ENCODE results near the gene TRPM4. TPM values are rescaled to one million over a fixed set of nuclear protein-coding genes. Genes with fewer than 3 reads are reported as not detected.

Gene TRPM4
- total and polyA plus RNA-seq, 2 donors (not counting 3 experiments of a cell fraction or from before 2014, with no cell fraction given), result 17.6 to 38.9 TPM

GRCh38 chr19:49173198-49173597, 15.6 kb downstream of the TRPM4 start:
- Histone ChIP-seq H3K79me2 (ENCODE audit: control insufficient read depth, insufficient read depth, low read length) (no peaks in the 10 kb centered on the region), H3K9ac (replicated peaks; ENCODE audit: extremely low read depth, insufficient read depth, low read length) (no peak overlapping the region), H3K27ac (ENCODE audit: insufficient read depth, low read depth, low read length) (no peak overlapping the region), H3K4me2 (ENCODE audit: insufficient read depth, low read length) (no peak overlapping the region), H4K20me1 (replicated peaks; ENCODE audit: control insufficient read depth, extremely low read depth, insufficient read depth, low read length) (no peaks in the 10 kb centered on the region), H3K36me3 (ENCODE audit: control insufficient read depth in 2 of 2, extremely low read depth in 1 of 2, insufficient read depth in 2 of 2, low read length in 2 of 2) (peaks cover 0 to 11% of the 10 kb centered on the region in 2 experiments), H2AFZ (ENCODE audit: low read depth, low read length) (no peak overlapping the region), H3K9me1 (replicated peaks; ENCODE audit: control insufficient read depth, extremely low read depth, insufficient read depth, low read length) (no peaks in the 10 kb centered on the region), H3K4me1 (ENCODE audit: control insufficient read depth, extremely low read depth, insufficient read depth, low read length) (no peaks in the 10 kb centered on the region), H3K4me3 (replicated peaks in 1 of 3; ENCODE audit: insufficient read depth in 1 of 3, low read depth in 1 of 3, low read length in 3 of 3) (no peak overlapping the region), H3K9me3 (replicated peaks; ENCODE audit: control insufficient read depth, insufficient read depth, low read length) (no peaks in the 10 kb centered on the region), H3K27me3 (ENCODE audit: control insufficient read depth in 2 of 2, insufficient read depth in 2 of 2, low read length in 2 of 2) (no peaks in the 10 kb centered on the region)
- POLR2A ChIA-PET, result no interaction called here
- no TSS peak for BruUV-seq (replicated peaks)
- DNase-seq (ENCODE audit: low read depth, low spot score) (no peak), FAIRE-seq (no peak)
- intact Hi-C loops (cut with micrococcal nuclease), result no loop called here
- TF ChIP-seq, protein P1, sequence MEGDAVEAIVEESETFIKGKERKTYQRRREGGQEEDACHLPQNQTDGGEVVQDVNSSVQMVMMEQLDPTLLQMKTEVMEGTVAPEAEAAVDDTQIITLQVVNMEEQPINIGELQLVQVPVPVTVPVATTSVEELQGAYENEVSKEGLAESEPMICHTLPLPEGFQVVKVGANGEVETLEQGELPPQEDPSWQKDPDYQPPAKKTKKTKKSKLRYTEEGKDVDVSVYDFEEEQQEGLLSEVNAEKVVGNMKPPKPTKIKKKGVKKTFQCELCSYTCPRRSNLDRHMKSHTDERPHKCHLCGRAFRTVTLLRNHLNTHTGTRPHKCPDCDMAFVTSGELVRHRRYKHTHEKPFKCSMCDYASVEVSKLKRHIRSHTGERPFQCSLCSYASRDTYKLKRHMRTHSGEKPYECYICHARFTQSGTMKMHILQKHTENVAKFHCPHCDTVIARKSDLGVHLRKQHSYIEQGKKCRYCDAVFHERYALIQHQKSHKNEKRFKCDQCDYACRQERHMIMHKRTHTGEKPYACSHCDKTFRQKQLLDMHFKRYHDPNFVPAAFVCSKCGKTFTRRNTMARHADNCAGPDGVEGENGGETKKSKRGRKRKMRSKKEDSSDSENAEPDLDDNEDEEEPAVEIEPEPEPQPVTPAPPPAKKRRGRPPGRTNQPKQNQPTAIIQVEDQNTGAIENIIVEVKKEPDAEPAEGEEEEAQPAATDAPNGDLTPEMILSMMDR (IDR thresholded peaks at IDR 0.05; ENCODE audit: extremely low read depth in 1 of 2, insufficient read depth in 1 of 2, low read depth in 1 of 2, low read length in 2 of 2), result no peak
- TF ChIP-seq JUN (IDR thresholded peaks at IDR 0.05; ENCODE audit: borderline replicate concordance, insufficient read depth, insufficient read length, low read depth) (no peak), POLR2AphosphoS5 (IDR thresholded peaks at IDR 0.05; ENCODE audit: insufficient read depth, low read depth, low read length) (no peak), GATA2 (IDR thresholded peaks at IDR 0.05; ENCODE audit: insufficient read depth, insufficient read length, low read depth, low read length) (no peak)
- CTCF ChIA-PET, result no interaction called here
- dilution Hi-C loops (cut with MboI; ENCODE audit: extremely low pct_ligation_motif_present, low sequenced_read_pairs), result no loop called here

DNA sequence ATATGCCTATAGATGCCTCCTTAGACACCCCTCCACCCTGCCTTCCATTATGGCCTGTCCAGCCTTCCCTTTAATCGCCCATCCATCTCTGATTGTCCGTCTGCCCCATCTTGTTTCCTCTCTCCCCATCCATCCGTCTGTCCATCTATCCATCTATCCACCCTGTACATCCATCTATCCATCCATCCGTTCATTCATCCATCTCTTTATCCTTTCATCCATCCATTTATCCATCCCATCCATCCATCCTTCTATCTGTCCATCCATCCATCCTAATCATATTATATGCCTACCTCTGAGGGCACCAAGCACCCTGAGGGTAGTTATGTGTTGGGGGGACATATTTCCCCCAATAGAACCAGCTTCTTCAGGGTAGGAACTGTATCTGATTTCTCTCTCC, 23.1 kb downstream of the TRPM4 start:
- no TSS peak for BruUV-seq (replicated peaks)
- no peaks in the 10 kb centered on the region for H3K36me3 ChIP-seq (ENCODE audit: control insufficient read depth in 2 of 2, extremely low read depth in 1 of 2, insufficient read depth in 2 of 2, low read length in 2 of 2)
- ChIA-PET CTCF (interaction anchor here (1.0 kb wide), 1 partner anchor 18 kb away, joined by 3 read pairs; no protein-coding TSS in a partner anchor), POLR2A (no interaction called here)
- H3K4me3 ChIP-seq (replicated peaks in 1 of 3; ENCODE audit: insufficient read depth in 1 of 3, low read depth in 1 of 3, low read length in 3 of 3), result no peak overlapping the region
- no peaks in the 10 kb centered on the region for H3K9me1 ChIP-seq (replicated peaks; ENCODE audit: control insufficient read depth, extremely low read depth, insufficient read depth, low read length)
- no peak overlapping the region for H2AFZ ChIP-seq (ENCODE audit: low read depth, low read length)
- FAIRE-seq (no peak), DNase-seq (ENCODE audit: low read depth, low spot score) (no peak)
- H3K9ac ChIP-seq (replicated peaks; ENCODE audit: extremely low read depth, insufficient read depth, low read length), result no peak overlapping the region
- TF ChIP-seq MYC (IDR thresholded peaks at IDR 0.05; ENCODE audit: low read depth, low read length) (no peak), GATA2 (IDR thresholded peaks at IDR 0.05; ENCODE audit: insufficient read depth, insufficient read length, low read depth, low read length) (no peak), JUN (IDR thresholded peaks at IDR 0.05; ENCODE audit: borderline replicate concordance, insufficient read depth, insufficient read length, low read depth) (no peak), EZH2 (IDR thresholded peaks at IDR 0.05; ENCODE audit: borderline replicate concordance, low read depth, low read length, severe bottlenecking) (no peak), FOS (IDR thresholded peaks at IDR 0.05; ENCODE audit: borderline replicate concordance, insufficient read depth, low read length) (no peak), POLR2AphosphoS5 (IDR thresholded peaks at IDR 0.05; ENCODE audit: insufficient read depth, low read depth, low read length) (no peak), MAX (IDR thresholded peaks at IDR 0.05; ENCODE audit: insufficient read depth, insufficient read length) (no peak), POLR2A (IDR thresholded peaks at IDR 0.05; ENCODE audit: low read depth, low read length) (no peak)
- TF ChIP-seq, protein P1 (IDR thresholded peaks at IDR 0.05; ENCODE audit: extremely low read depth in 1 of 2, insufficient read depth in 1 of 2, low read depth in 1 of 2, low read length in 2 of 2), result no peak
- no peaks in the 10 kb centered on the region for H4K20me1 ChIP-seq (replicated peaks; ENCODE audit: control insufficient read depth, extremely low read depth, insufficient read depth, low read length)
- no peaks in the 10 kb centered on the region for H3K79me2 ChIP-seq (ENCODE audit: control insufficient read depth, insufficient read depth, low read length)
- intact Hi-C loops (cut with micrococcal nuclease), result no loop called here
- dilution Hi-C loops (cut with MboI; ENCODE audit: extremely low pct_ligation_motif_present, low sequenced_read_pairs), result no loop called here
- no peak overlapping the region for H3K4me2 ChIP-seq (ENCODE audit: insufficient read depth, low read length)
- H3K4me1 ChIP-seq (ENCODE audit: control insufficient read depth, extremely low read depth, insufficient read depth, low read length), result no peaks in the 10 kb centered on the region
- H3K9me3 ChIP-seq (replicated peaks; ENCODE audit: control insufficient read depth, insufficient read depth, low read length), result no peaks in the 10 kb centered on the region
- H3K27me3 ChIP-seq (ENCODE audit: control insufficient read depth in 2 of 2, insufficient read depth in 2 of 2, low read length in 2 of 2), result no peaks in the 10 kb centered on the region
- H3K27ac ChIP-seq (ENCODE audit: insufficient read depth, low read depth, low read length), result no peak overlapping the region

Measured in endothelial cell of umbilical vein (primary cell).